Stimulated activated CD4-positive, alpha-beta T cell treated with anti-CD3 and anti-CD28 coated beads, TNF-alpha, amount 100 ng/mL, for 24 hours (primary cell): ENCODE results near the gene NNMT.

ENCODE experiments used
- DNase-seq, 3 experiments: peaks; one replicate each; pipeline ENCODE4 v3.0.0-alpha.2; 2020; ENCODE audit warnings: low read depth in 3 of 3

Gene NNMT

DNA sequence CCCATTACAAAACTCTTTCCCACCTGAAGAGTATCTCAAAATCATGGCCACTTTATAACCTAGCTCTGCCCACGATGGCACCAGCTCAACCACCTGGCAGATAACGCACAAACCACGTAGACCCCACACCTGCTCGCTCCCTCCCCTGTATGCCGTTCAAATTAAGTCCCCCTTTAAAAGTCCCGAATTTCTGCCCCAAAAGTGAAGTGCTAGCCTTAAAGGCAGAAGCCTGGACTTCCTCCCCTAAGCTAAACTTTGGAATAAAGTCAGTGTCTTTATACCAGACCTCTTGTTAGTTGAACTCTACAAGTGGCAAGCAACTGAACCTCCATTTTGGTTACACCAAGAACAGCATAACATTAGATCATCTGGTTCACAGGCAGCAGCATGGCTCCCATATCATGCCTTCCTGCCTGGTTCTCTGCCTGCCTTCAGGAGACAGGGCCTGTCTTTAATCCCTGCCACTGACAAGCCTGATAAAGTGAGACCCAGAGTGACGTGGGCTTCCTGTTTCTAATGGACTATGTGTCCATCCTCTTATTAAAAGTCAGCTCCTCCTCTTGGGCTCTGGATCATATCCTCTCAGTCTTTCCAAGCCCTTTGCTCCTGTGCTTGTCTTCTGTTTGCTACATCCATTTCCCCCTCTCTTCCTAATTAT, 32.6 kb upstream of the NNMT start:
- DNase-seq, result no peak

GRCh38 chr11:114264381-114264780, 31.8 kb upstream of the NNMT start:
- DNase-seq, result no peak

- DNase-seq, result no peak
Observed at GRCh38 chr11:114265122-114265878, 30.9 kb upstream of the NNMT start.

GRCh38 chr11:114269498-114269897, 26.7 kb upstream of the NNMT start:
- DNase-seq, result no peak

- no peak for DNase-seq
Observed at GRCh38 chr11:114270531-114271270, 25.5 kb upstream of the NNMT start.

DNA sequence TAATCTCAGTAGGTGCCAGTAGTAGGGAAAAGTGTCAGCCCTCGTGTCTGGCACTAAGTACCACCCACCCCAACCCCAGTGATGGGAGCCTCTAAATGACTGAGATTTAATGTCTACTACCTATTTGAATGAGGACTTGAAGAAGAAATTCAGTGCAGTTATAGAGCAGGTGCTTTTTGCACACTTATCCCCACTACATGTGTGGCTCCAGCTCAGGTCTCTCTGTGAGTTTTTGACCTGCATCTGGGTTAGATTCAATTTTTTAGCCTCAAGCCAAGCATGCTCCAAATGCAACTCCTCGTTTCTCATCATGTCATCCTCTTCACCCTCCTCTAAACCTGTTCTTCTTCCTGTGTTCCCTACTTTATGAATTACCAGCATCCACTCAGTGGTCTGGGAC, 24.9 kb upstream of the NNMT start:
- no peak for DNase-seq

DNA sequence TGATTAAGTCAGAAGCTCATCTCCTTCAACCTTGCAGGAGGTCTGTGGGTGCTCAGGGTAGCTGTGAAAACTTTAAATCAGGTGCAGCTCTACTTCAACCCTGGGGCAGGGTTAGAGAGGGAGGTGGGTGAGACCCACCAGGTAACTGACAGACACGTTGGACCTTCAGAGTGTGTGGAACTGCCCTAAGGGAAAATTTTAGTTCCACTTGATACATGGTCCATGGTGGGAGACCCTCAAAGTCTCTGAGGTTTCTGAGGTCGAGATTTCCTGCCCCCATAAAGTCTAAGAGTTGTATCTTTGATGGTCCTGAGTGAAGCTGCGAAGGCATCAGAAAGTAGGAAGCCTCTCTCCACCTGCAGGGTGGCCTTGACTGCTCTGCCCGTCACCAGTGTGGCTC, 23.9 kb upstream of the NNMT start:
- no peak for DNase-seq

DNA sequence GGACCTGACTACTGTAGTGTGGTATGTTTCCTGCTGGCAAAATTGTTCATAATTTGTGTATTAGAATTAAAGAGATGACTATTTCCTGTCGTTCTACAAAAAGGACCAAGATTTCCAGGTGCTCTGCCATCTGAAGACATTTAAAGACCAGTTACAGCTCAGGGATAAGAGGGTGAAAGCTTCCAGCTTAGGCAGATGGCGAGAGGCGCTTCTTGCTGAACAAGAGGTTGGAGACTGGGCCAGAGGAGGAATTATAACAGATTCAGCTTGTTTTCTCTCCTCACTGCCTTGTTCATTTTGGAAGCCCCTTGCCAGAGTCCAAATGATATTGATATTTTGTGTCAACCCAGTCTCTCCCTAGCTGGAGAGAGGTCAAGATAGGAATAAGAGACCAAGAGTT, 23.1 kb upstream of the NNMT start:
- DNase-seq, result no peak

GRCh38 chr11:114273890-114274635, 22.1 kb upstream of the NNMT start:
- DNase-seq, result no peak

DNA sequence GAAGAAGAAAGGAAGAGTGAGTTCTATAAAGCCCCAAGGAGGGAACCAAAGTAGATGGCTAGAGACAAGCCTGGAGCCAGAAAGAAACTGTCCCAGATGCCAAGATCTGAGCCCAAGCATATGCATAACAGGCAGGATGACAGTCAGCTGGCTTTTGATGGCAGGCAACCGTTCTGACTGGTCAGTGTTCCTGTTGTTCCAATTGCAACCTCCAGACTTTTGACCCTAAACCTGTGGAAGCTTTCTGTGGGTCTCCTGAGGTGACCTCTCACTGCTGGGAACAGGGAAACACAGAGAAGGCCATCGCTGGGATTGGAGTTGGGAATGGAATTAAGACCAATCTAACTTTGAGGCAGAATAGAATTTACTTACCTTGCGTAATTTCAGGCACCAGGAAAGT, 21.6 kb upstream of the NNMT start:
- DNase-seq, result no peak

- no peak for DNase-seq
Observed at GRCh38 chr11:114275280-114275679, 20.9 kb upstream of the NNMT start.

- no peak for DNase-seq
Observed at GRCh38 chr11:114276077-114276476, 20.1 kb upstream of the NNMT start.

DNA sequence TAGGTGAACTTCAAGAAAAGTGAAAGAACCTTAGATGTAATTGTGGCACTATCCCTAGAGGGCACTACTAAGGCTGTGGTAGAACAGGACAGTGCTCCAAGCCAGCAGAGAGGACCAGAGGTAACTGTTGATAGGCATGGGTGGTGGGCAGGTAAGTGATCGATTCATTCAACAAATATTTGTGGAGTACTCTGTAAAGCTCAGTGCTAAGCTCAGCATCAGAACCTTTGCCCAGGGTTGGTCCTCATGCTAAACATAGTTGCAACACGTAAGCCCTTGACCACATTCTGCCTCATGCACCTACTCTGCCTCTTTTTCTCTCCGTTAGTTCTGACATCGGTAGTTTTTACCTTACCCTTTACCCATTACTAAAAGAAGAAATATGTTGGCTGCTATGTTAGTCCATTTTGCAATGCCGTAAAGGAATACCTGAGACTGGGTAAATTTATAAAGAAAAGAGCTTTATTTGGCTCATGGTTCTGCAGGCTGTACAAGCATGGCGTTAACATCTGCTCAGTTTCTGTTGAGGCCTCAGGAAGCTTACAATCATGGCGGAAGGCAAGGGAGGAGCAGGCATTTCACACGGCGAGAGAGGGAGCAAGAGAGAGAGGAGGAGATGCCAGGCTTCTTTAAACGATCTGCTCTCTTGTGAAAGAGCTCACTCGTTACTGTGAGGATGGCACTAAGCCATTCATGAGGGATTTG, 18.4 kb upstream of the NNMT start:
- DNase-seq, result no peak

- no peak for DNase-seq
Observed at GRCh38 chr11:114278342-114279065, 17.7 kb upstream of the NNMT start.

DNA sequence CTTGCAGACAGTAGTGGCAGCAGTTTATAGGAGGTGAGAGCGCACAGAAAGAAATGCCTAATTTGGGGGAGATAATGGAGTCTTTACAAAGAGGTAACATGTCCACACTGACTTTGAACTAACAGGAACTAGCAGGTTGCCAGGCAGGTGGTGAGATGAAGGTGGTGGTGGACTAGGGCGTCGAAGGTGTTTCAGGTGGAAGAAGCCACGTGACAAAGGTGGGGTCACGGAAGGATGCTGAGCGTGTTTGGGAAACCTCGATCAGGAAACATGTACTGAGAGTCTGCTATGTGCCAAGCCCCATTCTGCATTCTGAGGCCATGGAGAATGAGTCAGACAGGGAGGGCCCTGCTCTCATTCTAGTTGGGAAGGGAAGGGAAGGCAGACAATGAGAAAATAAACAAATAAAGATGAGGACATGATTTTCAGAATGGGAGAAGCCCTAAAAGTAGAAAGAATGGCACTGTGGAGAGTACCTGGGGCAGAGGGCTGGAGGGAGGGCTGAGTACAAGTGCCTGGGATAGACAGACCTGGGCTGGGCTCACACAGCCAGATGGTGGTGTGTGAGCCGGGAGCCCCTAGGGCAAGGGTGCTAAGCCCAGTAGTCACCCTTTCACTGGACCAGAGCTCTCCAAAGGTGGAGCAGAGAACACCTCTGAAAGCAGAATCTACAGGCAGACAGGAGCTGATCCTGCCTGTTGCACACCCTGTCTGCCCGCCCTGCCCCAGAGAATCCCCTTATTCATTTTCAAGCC, 16.2 kb upstream of the NNMT start:
- no peak for DNase-seq

DNA sequence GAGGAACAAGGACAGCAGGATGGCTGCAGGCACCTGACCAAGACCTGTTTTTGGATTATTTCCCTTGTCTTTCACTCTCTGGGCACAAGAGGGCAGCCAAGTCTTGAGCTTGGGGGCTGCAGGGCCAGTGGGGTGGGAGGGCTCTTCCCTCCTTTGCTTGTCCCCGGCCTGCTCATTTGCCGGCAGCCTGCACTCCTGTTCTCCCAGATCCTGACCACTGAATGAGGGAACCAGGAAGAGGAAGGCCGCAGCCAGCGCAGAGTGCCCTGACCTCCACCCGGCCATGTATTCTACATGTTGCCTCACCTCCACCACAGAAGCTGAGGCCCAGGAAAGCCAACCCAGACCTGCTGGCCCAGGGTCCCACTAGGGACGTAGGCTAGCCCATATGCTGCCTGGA, 15.5 kb upstream of the NNMT start:
- DNase-seq, result no peak

DNA sequence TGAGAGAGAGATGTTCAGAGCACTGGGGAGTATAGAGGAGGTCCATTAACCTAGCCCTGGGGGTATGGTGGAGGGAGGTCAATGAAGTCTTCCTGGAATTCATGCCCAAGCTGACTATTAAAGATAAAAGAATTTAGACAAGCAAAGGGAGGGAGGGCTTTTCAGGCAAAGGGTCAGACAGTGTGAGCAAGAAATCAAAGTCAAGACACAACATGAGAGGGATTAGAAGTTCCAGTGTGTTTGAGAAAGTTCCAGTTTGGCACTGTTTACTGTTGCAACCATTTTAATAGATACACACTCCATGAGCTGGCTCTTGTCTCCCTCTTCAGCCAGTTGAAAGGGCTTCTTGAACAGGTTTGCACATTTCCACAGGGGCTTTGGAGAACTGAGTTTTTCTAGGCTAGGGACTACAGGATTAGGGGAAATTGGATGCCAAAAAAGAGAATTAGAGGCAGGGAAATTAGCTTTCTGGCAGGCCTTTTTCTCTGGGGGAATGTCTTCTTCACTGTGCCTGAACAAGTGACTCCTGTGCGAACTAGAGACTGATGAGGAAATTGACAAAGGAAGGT, 14.7 kb upstream of the NNMT start:
- DNase-seq, result no peak

DNA sequence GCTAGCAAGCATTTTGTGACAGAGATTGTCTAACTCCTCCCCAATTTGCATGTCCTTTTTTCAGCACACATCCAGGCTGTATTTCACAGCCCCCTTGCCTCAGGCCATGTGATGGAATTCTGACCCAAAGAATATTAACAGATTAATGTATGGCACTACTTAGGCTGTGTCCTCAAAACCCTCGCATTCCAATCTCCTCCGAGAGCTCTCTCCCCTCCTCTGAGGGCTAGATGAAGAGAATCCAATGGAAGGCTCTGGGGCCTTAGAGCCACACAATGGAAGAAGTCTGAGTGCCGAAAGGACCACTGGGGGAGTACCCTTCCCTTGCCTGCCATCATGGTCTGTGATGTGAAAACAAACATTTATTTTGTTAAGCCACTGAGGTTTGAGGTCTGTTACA, 13.7 kb upstream of the NNMT start:
- no peak for DNase-seq

DNA sequence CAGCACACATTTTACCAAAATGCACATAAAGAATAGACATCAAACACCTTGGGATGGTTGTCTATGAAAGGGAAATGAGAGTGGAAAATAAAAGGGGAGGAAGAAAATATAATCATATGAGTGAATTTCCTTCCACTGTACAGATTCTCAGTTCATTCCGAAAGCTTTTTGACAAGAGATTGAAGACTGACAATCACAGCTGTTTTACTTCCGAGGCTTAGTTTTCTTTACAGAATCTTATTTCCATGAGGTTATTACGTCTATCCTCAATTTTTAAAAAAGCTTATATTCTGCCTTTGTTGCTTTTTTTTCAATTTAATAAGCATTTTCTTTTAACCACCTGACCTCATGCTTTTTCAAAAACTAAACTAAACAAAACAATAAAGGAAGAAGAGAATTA, 12.8 kb upstream of the NNMT start:
- DNase-seq, result no peak

DNA sequence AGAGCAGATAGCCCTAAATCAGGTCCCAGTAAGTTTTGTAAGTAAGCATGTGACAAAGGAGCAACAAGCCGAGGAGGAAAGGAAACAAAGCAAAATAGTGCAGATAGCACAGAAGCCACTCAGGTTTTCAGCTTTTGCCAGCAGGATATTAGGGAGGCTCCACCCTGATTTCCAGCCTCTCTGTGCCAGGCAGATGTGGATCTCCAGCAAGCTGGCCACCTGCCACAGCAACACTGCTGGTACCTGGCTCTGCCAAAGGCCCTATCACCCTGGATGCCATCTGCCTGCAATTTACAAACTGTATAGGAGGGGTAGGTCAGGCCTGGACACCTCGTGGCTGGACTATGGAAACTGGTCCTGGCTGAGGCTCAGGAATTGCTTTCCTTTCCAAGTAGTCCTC, 12.2 kb upstream of the NNMT start:
- DNase-seq, result no peak
